SKM-1 treated with dmso at 0.1 percent for 144 hours (cell line): ENCODE results near the gene ERG28.

Experiments used
- DNase-seq: peaks from one replicate; lab custom pipeline; 2025; ENCODE audit not compliant: unreplicated experiment; lab: John Stamatoyannopoulos, UW

The ERG28 gene

DNA sequence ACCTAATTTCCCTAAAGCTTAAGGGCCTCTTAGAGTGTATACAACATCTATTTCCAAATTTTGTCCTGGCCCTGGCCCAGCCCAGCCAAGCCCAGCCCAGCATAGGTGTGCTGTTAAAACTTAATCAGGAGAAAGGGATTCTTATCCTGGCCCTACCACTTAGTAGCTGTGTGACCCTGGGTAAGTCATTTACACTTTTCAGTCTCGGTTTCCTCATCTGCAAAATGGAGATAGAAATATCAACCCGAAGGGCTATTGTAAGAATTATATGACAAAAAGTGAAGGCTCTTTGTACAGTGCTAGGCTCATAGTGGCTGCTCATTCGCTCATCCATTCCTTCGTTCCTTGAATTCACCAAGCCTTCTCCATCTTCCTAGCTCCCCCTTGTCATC lies 442 bp downstream of the ERG28 start:
- DNase-seq, result no peak

DNA sequence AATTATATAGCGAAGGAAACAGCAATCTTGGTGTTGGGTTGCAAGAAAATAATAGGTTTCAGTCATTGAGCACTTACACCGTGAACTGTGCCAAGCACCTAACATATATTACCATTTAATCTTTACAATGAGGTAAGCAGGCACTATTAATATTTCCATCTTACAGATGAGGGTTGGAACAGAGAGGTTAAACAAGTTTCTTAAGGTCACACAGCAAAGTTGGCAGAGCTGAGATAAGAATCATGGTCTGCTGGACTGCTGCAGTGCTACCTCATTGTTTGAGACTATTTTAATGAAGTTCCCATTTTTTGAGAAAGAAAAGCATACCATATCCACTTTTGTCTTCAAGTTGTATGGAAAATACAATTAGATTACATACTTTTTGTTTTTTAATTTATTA lies 1.7 kb downstream of the ERG28 start:
- DNase-seq, result no peak

DNA sequence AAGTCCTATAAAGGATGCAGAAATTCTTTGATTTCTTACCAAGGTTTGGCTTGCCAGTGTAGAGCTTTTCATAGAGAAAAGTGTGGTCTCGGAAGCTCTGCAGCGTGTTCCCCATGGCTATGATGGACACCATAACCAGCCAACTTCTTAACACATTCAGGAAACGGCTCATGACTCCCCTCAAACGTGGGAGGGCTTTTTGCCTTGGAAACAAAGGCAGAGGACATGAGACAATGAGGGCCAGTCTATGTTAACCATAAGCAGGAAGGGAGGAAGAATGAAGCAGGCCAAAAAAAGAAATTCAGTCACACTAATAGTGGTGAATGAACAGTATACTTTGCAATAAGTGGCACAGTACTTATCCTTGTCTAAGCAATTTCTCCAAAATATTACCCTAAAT lies 3.3 kb downstream of the ERG28 start:
- no peak for DNase-seq

DNA sequence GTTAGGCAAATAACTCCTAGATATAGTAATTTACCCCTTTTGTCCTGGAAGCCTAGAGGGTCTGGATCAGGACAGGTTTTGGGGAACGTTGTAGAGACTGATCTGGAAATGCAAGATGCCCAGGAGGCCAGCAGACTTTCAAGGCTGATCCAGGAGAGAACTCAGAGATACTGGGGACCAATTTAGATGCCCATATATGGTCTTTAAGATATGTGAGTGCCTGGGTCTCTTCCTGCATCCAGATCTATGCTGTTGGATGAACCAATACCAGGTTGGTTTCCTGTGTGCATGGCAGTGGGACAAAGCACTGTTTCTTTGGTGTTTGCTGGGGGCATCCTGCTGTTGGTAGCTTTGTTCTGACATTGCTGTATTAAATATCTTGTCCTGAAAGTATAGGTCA lies 5.4 kb downstream of the ERG28 start:
- no peak for DNase-seq

DNA sequence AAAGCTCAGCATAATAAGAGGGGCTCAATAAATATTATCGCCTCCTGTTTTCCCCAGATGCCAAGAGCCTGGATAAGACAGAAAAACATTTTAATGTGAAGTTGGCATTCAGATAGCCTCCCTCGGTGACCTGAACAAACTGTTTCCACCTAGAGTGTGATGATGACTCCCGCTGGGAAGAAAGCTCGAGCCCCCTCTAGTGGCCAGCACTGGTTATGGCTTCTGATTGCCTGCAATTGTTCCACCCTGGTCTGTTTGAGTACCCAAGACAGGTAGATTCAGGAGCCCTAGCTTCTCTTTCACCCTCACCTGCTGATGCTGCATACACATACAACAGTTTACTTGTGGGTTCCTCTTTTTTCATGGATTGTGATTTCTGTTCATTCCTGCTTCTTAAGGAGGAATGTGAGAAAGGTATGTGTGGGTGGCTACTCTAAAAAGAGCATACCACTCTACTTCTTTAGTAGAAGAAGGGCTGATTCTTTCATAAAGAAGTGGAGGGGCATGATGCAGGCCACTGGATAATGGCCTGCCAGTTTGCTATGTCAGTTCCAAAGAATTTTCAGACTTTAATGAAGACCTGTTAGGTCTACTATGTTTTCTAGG lies 6.4 kb downstream of the ERG28 start:
- DNase-seq, result peak; percentile 5

DNA sequence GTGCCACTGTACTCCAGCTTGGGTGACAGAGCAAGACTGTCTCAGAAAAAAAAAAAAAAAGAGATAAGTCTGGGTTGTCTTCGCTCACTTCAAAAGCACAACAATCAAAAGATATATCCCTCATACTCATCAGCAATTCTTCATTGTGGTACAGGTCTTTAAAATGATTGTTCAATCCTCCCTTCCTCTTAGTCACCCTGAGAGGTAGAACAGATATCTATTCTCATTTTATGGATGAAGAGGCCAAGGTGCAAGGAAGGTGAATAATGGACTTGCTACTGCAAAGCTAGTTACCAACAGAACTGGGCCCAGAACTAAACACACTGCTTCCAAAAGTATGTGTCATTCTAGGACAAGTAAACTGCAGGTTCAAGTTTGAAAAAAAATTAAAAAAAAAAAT lies 7.1 kb downstream of the ERG28 start:
- DNase-seq, result no peak

DNA sequence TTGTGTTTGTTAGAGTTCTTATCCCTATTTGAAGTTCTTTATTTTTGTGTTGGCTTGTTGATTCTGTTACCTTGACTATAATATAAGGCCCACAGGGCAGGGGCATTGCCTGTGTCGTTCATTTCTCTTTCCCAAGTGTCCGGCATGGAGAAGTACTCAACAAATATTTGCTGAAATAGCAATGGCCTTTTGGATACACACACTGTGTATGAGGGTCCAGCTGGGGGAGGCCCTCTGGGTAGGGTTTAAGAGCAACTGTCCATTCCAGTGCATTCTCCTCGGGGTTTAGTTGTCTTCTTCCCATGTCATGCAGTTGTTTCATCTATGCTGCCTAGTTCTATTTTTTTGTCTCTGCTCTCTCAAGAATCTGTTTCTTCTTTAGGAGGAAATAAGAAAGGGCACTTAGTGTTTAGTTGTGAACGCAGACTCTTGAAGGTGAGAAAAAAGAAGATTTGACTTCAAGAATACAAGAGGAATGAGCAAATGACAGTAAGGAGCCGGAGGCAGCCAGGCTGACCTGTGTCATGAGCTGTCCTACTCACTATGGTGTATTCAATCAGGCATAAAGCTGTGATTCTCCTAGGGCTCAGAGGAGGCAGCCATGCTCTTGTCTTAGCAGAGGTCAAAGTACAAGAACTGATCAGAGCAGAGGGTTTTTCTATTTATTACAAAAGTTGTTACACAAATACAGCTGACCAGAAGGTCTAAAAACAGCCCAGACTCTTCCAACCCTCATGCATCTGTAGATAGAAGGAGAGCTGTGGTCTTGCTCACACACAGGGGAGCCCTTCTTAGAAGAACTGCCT lies 10.2 kb downstream of the ERG28 start:
- DNase-seq, result no peak

DNA sequence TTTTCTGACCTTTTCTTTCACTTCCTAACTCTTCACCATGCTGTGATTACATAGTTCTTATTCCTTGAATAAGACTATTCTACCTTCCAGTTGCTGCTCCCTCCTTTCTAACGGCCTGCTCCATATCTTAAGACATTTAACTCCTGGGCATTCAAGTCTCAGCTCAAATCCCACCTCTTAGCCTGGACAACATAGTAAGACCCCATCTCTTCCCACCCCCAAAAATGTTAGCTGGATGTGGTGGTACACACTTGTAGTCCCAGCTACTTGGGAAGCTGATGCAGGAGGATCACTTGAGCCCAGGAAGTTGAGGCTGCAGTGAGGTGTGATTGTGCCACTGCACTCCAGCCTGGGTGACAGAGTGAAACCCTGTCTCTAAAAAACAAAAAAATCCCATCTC lies 10.9 kb downstream of the ERG28 start:
- DNase-seq, result no peak

DNA sequence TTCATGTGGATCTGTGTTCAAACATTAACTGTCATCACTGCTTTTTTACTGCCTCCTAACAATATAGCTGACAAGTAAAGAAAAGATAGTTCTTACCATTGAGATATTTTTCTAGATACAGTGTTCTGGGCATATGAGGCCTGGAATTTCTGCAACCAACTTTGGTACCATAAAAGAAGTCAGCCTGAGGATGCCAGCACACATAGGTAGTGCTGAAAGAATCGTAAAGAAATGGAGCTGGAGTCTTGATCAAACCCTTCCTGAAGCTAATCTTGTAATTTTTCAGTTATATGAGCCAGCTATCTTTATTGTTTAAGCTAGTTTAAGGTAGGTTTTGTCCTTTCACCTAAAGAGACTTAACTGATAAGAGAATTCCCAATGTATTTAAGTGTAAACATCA lies 11.3 kb downstream of the ERG28 start:
- DNase-seq, result no peak

DNA sequence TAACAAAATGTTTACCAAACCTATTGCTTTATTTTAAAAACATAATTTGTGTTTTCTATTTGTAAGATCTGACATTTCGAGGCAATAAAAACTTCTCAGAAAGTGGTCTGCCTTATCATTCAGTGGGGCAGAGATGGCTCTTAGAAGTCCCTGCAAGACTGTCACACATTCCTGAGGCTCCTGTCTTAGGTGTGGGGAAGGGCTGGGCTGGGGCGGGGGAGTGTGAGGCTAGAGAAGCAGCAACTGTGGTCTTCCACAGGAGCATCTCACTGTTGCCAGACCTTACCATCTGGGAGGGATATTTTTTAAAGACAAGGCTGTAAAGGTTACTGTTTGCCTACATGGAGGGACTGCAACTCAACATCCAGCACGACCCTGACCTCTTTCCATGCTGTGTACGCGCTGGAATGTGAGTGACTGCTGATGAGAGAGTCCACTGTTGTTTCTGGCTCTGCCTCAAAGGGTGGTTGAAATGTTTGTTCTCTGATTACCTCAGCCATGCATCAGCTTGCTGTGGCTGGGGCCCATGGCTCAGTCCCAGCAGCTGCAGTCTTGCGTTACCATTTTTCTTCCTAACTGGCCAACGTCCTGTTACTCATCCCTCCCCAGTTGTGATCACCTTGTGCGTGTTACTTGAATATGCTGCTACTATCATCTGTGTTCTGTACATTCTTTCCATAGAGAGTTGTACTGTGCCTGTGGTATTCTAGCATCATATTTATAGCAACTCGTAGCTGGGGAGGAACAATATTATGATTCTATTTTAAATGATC lies 12.4 kb downstream of the ERG28 start:
- no peak for DNase-seq

DNA sequence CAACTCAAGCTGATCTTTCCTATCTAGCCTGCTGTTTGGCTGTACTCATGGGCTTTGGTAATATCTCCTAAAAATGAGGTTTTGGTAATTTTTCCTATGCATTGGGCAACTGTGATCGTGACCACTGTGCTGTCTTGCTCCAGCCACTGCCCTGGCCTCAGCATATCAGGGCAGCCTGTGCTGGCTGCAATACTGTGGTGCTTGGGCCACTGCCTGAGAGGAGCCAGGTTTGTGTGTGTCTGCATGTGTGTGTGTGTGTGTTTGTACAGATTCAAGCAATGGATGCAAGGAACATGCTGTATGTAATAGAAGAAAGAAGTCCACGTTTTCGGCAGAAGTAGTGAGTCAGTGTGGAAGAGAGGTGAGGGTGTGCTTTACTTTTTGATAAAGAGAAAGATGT lies 13.0 kb downstream of the ERG28 start:
- no peak for DNase-seq

DNA sequence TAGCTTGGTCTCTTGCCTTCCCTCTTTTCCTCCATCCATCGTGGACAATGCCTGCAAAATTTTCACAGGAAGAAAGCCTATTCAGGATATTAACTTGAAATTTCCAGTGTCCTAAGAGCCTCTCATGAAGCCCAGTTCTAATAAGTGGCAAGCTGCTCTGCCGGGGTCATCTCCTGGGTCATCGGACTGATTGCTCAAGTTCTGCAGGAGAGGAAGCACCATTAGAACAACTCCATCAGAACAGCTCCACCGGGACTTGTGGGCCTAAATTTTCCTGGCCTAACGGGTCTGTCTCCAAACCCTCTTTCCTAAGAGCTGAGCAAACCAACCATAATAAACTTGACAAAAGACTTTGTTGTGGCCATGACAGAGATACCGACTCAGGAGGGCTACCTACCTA lies 13.9 kb downstream of the ERG28 start:
- DNase-seq, result no peak

DNA sequence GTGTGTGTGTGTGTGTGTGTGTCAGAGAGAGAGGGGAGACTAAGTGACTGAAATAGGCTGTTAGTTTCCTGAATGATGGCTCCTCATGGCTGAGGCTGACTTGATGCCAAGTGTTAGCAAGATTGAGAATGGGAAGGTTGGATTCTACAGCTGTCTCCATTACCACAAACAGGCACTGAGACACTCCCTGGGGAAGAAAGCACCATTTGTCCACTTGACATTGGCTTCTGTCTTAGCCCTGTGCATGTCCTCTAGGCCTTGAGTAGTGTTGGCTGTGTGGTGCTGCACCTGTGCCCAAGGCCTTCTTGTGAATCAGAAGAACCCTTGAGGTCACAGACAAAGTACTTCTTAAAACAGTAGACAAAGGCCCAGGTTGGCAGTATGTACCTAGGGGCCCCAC lies 15.6 kb downstream of the ERG28 start:
- no peak for DNase-seq

DNA sequence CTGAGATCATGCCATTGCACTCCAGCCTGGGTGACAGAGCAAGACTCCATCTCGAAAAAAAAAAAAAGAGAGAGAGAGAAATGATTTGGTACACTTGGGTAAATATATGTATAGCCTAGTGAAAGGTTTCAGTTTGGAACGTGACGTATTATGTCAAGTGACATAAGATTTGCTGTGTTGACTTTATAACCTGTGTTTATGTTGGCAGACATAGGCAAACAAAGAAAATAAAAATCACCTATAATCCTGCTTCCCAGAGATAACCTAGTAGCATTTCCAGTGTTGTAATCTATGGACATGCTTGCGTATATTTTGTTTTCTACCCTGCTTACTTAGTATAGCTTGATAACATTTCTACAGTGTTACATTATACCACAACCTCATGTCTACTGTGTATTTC lies 16.7 kb downstream of the ERG28 start:
- no peak for DNase-seq

DNA sequence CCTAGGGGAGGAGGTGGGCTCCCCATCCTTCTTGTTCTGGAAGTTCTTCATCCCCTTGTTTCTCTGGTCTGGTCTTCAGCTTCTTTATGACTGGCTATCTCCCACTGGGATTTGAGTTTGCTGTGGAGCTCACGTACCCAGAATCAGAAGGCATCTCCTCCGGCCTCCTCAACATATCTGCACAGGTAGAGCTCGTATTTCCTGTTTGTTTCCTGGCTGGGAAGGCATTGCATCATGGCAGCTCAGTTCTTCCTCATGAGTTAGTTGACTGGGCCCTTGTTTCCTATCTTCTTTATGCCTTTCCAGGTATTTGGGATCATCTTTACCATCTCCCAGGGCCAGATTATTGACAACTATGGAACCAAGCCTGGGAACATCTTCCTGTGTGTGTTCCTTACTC lies 19.8 kb downstream of the ERG28 start:
- no peak for DNase-seq

DNA sequence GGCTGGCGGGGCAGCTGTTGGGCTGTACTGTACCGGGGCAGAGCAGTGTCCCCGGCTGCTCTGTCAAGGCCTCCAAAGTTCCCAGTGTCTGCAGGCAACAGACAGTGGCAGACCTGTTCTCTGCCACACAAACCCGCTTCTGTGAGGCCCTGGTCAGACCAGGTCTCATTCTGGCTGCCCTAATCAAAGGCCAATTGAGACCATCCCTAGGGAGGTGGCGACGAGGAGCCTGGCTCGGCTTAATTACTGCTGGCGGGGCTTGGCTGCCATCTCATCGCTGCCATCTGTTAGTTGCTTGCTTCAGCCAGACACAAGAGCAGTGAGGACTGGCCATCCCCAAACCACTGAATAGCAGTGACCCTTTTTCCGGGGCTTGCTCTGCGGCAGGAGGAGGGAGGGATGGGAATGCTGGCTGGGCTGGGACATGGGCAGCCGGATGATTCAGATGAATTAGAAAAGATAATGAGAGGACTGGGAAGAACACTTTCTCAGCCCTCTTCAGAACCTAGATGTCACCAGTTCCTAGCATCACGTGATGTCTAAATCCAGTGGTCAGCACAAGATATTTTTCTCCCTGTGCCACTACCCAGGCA lies 24.5 kb downstream of the ERG28 start:
- DNase-seq, result no peak

DNA sequence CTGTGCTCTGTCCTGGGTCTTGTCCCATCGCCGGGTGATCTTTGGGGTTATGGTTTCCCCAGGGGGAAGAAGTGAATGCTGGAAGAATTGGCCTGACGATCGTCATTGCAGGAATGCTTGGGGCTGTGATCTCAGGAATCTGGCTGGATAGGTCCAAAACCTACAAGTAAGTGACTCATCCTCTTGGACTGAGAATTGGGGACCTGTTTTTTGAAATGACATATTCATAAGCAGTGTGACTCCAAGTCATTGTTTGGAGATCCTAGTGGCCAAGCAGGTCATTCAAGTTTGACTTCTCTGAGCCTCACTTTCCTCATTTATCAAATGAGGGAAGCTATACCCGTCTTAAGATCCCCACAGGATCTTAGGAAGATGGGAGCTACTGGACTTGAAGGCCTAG lies 25.8 kb downstream of the ERG28 start:
- DNase-seq, result no peak

DNA sequence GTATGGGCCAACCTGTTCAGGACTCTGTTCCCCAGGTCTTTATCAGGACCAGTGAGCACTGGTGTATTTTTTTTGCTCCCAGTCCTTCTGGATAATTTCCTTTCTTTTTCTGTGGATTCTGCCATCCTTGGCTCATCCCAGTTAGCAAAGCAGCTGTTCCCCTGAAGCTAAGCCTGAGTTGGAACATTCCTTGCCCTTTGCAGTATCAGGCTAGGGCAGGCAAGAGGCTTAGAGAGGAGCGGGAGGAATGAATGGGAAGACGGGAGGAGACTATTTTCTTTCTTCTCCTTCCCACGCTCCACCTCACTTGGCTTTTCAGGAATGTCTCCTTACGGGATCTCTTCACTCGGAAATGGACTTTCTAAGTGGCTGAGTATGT lies 29.2 kb downstream of the ERG28 start:
- DNase-seq, result no peak

DNA sequence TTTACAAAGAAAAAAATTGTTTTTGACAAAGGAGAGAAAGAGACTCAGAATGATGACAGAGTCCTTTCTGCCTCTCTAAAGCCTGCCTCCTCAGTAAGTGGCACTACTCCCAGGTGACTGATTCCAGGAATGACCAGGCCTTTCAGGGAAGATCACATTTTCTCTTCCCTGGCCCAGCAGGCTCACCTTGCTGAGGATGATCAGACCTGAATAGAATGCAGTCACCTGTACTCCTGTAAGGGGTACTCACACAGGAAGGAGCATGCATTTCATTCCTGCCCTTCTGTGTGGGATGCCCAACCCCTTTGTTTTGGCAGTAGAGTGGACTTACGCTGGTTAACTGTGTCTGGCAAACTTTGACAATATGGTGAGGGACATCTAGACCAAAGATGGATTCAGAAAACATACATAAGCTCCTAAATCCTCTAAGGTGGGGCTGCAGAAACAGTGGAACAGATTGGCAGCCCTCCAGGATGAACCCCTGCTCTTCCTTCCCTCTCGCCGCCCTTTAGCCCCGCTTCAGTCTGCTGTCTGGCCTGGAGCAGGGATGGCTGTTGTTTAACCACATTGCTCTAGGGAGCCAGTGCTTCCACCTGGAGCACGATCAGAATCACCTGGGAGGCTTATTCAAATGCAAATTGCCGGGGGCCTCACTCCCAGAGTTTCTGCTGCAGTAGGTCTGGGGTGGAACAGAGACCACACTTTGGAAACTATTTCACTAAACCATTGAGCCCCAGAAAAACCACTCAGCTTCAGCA lies 29.8 kb downstream of the ERG28 start:
- no peak for DNase-seq

DNA sequence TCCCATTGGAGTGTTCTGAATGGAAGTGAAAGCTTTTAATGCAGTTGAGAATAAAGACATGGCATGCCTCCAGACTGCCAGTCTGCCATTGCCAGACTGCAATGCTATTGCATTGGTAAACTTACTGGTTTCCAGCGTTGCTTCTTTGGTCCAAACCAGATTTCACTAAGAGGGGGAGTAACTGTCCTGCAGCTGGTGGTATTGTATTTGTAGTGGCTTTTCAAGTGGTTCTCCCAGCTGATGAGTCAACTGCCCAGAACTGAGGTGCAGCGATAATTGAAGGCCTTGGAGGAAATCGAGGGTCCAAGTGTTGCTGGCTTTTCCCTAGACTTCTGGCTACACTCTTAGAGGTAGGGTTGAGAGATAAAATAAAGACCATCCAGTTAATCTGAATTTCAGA lies 31.9 kb downstream of the ERG28 start:
- DNase-seq, result no peak

DNA sequence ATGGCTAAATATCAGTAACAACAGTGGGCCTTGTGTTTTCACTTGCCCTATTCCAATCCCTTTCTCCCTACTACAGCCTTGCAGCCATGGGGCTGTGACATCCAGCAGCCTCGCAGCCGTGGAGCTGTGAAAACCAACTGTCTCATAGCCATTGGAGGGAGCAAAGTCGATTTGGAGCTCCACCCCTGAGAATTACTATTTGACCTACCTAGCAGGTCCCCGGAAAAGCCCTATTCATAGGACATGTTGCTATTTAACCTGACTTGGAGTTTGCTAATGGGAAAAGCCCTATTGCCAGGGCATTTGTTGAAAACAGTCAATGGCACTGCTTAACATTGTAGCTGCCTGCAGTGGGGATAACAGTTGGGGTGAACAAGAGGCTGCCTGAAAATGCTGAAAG lies 33.3 kb downstream of the ERG28 start:
- DNase-seq, result no peak
